Measurements from ENCODE around the gene VWC2. TPM values are rescaled to one million over a fixed set of nuclear protein-coding genes. Genes with fewer than 3 reads are reported as not detected.

VWC2 gene
- total RNA-seq, 2 experiments from 2014 or later: not detected

DNA sequence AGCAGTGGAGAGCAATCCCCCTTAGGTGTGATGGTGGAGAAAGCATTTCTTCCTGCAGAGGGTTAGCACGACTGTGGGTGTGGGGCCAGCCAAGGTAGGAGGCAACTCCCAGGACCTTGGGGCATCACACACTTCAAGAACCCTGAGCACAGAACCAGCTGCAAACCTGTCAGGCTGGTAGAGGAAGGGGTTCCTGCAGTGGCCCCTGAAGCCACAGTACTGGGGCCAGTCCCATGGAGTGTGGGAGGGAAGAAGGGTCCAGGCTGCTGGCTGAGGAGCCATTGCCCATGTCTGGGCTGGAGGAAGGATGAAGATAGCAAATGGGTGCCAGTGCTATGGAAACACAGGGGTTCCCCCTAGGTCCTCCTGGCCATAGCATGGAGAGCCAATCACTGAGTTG, 110.5 kb downstream of the VWC2 start:
- ATAC-seq (ENCODE audit: low read depth) (no peak), DNase-seq (no peak)
- Mint-ChIP-seq H3K27ac (no peak overlapping the region), H3K4me3 (no peak overlapping the region), H3K9me3 (no peaks in the 10 kb centered on the region), H3K4me1 (no peaks in the 10 kb centered on the region), H3K36me3 (no peaks in the 10 kb centered on the region), H3K27me3 (peaks cover 6% of the 10 kb centered on the region)
- POLR2A ChIA-PET: no interaction called here

DNA sequence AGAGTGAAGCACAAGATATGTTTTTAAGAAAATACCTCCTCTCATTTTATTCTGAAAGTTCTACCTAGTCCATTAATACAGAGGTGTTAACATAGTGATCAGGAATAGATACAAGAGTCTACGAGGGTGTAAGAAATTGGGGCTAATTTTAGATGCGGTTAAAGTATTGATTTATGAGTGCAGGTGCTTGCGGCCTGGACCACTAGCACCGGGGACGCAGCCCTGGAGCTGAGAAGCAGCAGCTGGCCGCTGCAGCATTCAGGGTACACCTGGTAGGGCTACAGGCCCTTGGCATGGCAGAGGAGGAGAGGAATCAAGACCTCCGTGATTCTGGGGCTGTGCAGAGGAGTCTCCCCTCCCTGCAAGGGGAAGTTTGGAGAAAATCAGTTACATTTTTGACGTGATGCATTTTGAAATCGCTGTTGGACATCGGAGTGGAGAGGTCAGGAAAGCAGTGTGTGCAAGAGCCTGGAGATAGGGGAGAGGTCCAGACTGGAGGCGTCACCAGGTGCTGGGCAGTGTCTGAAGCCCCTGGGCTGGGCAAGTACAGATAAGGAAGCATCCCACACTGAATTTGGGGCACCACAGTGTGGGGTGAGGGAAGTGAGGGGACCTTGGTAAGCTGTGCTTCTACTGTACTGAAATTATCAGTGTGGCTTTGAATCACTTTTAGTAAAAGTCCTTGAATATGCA, 112.3 kb downstream of the VWC2 start:
- POLR2A ChIA-PET: no interaction called here
- H3K27me3 Mint-ChIP-seq: peaks cover 6% of the 10 kb centered on the region
- H3K4me3 Mint-ChIP-seq: no peak overlapping the region
- DNase-seq (no peak), ATAC-seq (ENCODE audit: low read depth) (no peak)
- no peaks in the 10 kb centered on the region for H3K36me3 Mint-ChIP-seq
- no peaks in the 10 kb centered on the region for H3K4me1 Mint-ChIP-seq
- H3K27ac Mint-ChIP-seq: no peak overlapping the region
- H3K9me3 Mint-ChIP-seq: no peaks in the 10 kb centered on the region

DNA sequence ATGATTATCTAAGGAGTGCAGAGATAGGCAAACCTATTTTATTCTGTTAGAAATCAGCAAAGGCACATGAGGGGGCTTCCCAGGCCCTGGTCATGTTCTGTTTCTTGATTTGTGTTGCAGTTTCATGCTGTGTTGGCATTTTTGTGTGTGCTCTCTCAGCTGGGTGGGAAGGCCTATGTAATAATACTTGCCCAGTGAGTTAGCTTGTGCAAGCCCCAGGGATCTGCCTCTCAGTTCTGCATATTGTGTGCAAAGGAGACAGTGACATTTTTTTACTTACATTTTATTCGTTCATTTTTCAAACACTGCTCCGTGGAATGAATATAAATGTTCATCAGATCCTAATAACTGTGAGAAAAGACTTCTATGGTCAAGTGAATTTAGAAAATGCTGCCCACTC, 119.0 kb downstream of the VWC2 start:
- Mint-ChIP-seq H3K27ac (no peak overlapping the region), H3K4me1 (no peaks in the 10 kb centered on the region), H3K9me3 (no peaks in the 10 kb centered on the region), H3K4me3 (no peak overlapping the region), H3K36me3 (no peaks in the 10 kb centered on the region), H3K27me3 (no peaks in the 10 kb centered on the region)
- ATAC-seq (ENCODE audit: low read depth) (no peak), DNase-seq (no peak)
- POLR2A ChIA-PET: no interaction called here

DNA sequence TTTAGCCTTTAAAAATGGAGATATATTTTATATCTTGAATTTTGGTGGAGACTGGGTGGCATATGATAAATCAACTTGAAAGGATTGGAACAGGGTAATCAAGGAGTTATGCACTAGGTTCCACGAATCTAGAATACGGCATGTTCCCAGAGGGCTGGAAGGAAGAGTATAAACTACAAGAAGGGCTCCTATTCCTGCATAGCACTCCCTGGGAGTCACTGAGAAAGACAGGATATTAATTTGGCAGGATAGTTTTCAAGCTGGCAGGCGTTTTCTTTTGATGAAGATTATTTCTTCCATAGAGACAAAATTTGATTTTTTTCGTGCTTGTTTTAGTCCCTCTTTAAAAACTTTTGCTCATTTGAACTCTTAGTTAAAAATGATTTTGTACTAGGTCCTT, 119.7 kb downstream of the VWC2 start:
- Mint-ChIP-seq H3K4me1 (no peaks in the 10 kb centered on the region), H3K27ac (no peak overlapping the region), H3K9me3 (no peaks in the 10 kb centered on the region), H3K4me3 (no peak overlapping the region), H3K27me3 (no peaks in the 10 kb centered on the region), H3K36me3 (no peaks in the 10 kb centered on the region)
- POLR2A ChIA-PET: no interaction called here
- no peak for DNase-seq
- no peak for ATAC-seq (ENCODE audit: low read depth)

DNA sequence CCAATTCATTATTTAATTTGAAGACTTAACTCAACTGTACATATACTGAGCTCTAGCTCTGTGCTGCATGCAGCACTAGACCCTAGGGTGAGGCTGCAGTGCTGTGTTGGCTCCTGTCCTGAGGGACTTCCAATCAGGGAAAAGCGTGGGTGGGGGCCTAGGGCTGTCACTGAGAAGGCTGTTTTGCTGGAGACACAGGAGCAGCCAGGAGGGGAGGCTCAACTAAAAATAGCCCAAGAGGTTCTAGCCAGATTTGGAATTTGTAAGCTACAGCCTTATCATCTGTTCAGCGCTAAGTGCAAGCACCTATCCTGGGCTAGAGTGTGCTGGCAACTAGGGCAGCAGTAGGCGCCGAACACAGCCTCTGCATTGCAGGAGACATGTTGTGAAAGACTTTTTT, 121.1 kb downstream of the VWC2 start:
- no peaks in the 10 kb centered on the region for H3K4me1 Mint-ChIP-seq
- no peak overlapping the region for H3K4me3 Mint-ChIP-seq
- H3K27ac Mint-ChIP-seq: no peak overlapping the region
- no peaks in the 10 kb centered on the region for H3K27me3 Mint-ChIP-seq
- H3K9me3 Mint-ChIP-seq: no peaks in the 10 kb centered on the region
- no peaks in the 10 kb centered on the region for H3K36me3 Mint-ChIP-seq
- ATAC-seq (ENCODE audit: low read depth) (no peak), DNase-seq (no peak)
- POLR2A ChIA-PET: no interaction called here

DNA sequence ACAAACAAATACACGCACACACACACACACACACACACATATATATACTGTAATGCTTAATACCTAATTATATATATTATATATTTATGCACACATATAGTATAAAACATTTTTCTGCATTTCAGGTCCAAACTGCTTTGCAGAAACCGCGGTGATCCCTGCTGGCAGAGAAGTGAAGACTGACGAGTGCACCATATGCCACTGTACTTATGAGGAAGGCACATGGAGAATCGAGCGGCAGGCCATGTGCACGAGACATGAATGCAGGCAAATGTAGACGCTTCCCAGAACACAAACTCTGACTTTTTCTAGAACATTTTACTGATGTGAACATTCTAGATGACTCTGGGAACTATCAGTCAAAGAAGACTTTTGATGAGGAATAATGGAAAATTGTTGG, 138.5 kb downstream of the VWC2 start:
- ATAC-seq (ENCODE audit: low read depth) (no peak), DNase-seq (no peak)
- Mint-ChIP-seq H3K9me3 (no peaks in the 10 kb centered on the region), H3K36me3 (no peaks in the 10 kb centered on the region), H3K4me3 (no peak overlapping the region), H3K27me3 (peaks cover 8% of the 10 kb centered on the region), H3K4me1 (no peaks in the 10 kb centered on the region), H3K27ac (no peak overlapping the region)
- POLR2A ChIA-PET: no interaction called here

DNA sequence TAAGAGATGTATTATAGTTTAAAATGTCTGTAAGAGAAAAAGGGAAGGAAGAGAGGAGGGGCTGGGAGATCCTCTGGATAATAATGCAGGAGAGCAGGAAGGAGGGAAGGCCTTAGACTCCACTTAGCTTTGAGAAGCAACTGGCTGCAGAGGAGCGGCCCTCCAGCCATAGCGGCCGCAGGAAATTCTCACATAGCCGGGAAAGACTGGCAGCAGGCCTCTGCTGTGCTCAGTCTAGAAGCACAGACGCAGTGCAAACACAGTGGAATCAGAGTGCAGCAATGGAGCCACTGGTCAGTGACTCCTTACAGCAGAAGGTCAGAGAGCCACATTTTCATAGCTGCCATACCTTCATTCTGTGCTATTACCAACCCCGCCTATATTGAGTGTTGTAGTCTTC, 153.3 kb downstream of the VWC2 start:
- no peak for DNase-seq
- Mint-ChIP-seq H3K27ac (no peak overlapping the region), H3K27me3 (no peaks in the 10 kb centered on the region), H3K4me3 (no peak overlapping the region), H3K4me1 (no peaks in the 10 kb centered on the region), H3K36me3 (no peaks in the 10 kb centered on the region), H3K9me3 (peaks cover 3% of the 10 kb centered on the region)
- ATAC-seq (ENCODE audit: low read depth): no peak
- POLR2A ChIA-PET: no interaction called here

DNA sequence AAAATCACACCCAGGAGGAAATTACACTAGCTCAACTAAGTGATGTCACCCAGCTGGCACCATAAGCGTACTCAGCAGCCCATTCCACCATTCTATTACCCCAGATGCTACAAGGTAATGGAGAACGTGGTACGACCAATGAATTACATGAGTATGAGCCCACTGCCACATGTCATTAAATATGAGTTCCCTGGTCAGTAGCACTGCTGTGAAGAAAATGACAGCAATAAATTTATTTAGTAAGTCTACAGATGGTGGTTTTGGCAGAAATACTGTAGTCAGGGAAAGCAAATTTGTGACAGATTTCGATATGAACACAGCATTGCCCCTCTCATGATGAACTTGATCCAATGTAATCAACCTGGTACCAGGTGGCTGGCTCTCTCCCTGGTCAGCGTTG, 154.2 kb downstream of the VWC2 start:
- H3K9me3 Mint-ChIP-seq: peaks cover 3% of the 10 kb centered on the region
- no peaks in the 10 kb centered on the region for H3K4me1 Mint-ChIP-seq
- H3K27ac Mint-ChIP-seq: no peak overlapping the region
- H3K4me3 Mint-ChIP-seq: no peak overlapping the region
- ATAC-seq (ENCODE audit: low read depth): no peak
- DNase-seq: no peak
- POLR2A ChIA-PET: no interaction called here
- H3K27me3 Mint-ChIP-seq: no peaks in the 10 kb centered on the region
- no peaks in the 10 kb centered on the region for H3K36me3 Mint-ChIP-seq

DNA sequence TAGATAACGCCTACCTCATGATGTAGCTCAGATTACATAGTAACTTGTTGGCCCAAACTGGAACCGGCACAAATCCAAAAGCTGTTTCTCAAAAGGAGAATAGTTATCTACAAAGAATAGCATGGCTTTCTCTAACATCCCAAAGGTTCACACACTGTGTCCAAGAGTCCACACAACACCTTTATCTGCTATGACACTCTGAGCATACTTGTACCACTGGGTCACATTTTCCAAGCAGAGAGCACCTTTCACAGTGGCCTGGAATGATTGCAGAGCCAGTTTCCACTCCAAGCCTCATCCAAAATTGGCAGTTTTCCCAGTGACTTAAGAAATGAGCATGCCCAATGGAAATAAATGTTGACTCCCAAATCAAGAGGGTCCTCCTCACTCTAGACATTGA, 155.3 kb downstream of the VWC2 start:
- no peak for ATAC-seq (ENCODE audit: low read depth)
- POLR2A ChIA-PET: no interaction called here
- H3K4me3 Mint-ChIP-seq: no peak overlapping the region

DNA sequence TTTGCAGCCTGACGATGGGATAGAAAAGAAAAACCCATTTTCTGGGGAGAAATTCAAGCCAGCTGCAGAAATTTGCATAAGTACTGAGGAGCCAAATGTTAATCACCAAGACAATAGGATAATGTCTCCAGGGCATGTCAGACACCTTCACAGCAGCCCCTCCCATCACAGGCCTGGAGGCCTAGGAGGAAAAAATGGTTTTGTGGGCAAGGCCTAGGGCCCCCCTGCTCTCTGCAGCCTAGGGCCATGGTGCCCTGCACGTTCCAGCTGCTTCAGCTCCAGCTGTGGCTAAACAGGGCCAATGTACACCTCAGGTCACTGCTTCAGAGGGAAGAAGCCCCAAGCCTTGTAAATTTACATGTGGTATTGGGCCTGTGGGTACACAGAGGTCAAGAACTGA, 158.2 kb downstream of the VWC2 start:
- Mint-ChIP-seq H3K4me1 (no peaks in the 10 kb centered on the region), H3K4me3 (no peak overlapping the region), H3K36me3 (no peaks in the 10 kb centered on the region), H3K27ac (no peak overlapping the region), H3K27me3 (no peaks in the 10 kb centered on the region), H3K9me3 (peaks cover 4% of the 10 kb centered on the region)
- DNase-seq (no peak), ATAC-seq (ENCODE audit: low read depth) (no peak)
- POLR2A ChIA-PET: no interaction called here

More for the DNA sequence above, 155.3 kb downstream of the VWC2 start:
- H3K4me1 Mint-ChIP-seq: no peaks in the 10 kb centered on the region
- peaks cover 4% of the 10 kb centered on the region for H3K9me3 Mint-ChIP-seq
- no peak overlapping the region for H3K27ac Mint-ChIP-seq
- DNase-seq: no peak
- no peaks in the 10 kb centered on the region for H3K27me3 Mint-ChIP-seq
- H3K36me3 Mint-ChIP-seq: no peaks in the 10 kb centered on the region

DNA sequence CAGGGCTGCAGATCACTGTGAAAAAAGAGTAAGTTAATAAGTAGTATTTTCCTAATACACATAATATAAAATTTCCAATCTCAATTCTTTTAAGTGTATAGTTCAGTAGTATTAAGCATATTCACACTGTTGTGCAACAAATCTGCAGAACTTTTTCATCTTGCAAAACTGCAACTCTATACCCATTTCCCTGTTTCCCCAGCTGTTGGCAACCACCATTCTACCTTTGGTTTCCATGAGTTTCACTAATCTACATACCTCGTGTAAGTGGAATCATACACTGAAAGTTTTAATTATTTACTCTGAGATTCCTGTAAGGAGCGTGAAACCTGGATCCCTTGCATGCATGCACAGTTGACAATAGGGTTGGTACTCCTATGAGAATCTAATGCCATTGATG, 164.2 kb downstream of the VWC2 start:
- H3K4me3 Mint-ChIP-seq: no peak overlapping the region
- ATAC-seq (ENCODE audit: low read depth) (no peak), DNase-seq (no peak)
- no peaks in the 10 kb centered on the region for H3K36me3 Mint-ChIP-seq
- POLR2A ChIA-PET: no interaction called here
- no peak overlapping the region for H3K27ac Mint-ChIP-seq
- H3K9me3 Mint-ChIP-seq: peaks cover 2% of the 10 kb centered on the region
- no peaks in the 10 kb centered on the region for H3K27me3 Mint-ChIP-seq
- H3K4me1 Mint-ChIP-seq: no peaks in the 10 kb centered on the region

All from activated naive CD8-positive, alpha-beta T cell treated with anti-CD3 and anti-CD28 coated beads, Interleukin-2, amount 10 ng/mL, durations not matched to agents 7 days and 5 days (primary cell).